DMS79 treated with DMSO at 0.1 percent for 48 hours (cell line): ENCODE measurements around the gene GTF2H3.

Experiments used
- DNase-seq: peaks from one replicate; lab custom pipeline; 2025; lab: John Stamatoyannopoulos, UW

The GTF2H3 gene

GRCh38 chr12:123645878-123646277, 12.2 kb downstream of the GTF2H3 start:
- DNase-seq, result no peak

GRCh38 chr12:123648401-123648800, 14.8 kb downstream of the GTF2H3 start:
- DNase-seq, result no peak

GRCh38 chr12:123654129-123654701, 20.6 kb downstream of the GTF2H3 start:
- no peak for DNase-seq

GRCh38 chr12:123655420-123655819, 21.8 kb downstream of the GTF2H3 start:
- DNase-seq, result no peak

GRCh38 chr12:123656392-123656791, 22.8 kb downstream of the GTF2H3 start:
- no peak for DNase-seq

- no peak for DNase-seq
Measured at GRCh38 chr12:123657211-123657610, 23.6 kb downstream of the GTF2H3 start.

DNA sequence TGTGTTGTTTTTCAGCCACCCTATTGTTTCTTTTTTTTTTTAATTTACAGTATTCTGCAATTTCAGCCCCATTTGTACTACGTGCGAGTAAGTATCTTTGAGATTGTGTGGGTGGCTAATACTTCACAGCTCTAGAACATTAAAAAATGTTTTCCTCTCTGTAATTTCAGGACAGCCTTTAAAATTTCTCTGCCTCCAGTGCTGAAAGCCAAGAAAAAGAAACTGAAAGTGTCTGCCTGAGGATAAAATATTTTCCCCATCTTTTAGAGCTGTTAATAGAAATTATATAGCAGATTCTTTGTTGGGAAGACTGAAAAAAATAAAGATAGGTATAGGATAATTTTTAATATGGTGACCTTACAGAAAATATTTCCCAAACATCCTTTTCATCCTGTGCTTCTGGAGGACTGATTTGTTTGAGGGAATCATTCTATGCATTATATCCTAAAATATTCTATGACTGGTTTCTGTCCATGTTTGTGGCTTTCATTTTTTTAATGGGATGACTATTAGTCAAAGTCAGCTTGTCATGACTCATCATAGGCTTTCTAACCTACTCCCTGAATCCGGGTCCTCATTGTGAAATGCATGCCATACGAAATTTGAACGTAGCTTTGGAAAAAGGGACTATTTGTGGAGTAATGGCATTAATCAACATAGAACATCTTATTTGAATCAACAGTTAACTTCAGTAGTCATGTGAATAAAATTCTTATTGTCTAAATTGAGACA, 26.5 kb downstream of the GTF2H3 start:
- DNase-seq, result no peak

DNA sequence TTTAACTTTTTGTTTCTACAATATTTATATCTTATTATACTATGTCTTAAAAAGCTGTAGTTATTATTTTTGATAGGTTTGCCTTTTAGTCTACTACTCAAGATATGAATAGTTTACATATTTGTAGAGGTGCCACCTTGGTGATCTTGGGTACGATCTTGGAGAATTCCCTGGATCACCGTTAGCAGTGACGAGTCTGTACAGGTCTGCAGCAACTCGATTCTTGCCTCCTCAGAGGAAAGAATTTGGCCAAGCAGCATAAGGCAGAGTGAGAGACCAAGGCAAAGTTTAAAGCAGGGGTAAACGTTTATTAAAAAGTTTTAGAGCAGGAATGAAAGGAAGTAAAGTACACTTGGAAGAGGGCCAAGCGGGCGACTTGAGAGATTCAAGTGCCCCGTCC, 34.1 kb downstream of the GTF2H3 start:
- DNase-seq, result no peak

GRCh38 chr12:123670882-123671728, 37.5 kb downstream of the GTF2H3 start, which contains the start of gene TCTN2:
TCTN2 (plus strand) TSS chr12:123671113; CDS start chr12:123671241, 128 bp downstream.
- DNase-seq, result peak; percentile 87

- peak; percentile 38 for DNase-seq
Measured at GRCh38 chr12:123671876-123672275, 38.2 kb downstream of the GTF2H3 start.

GRCh38 chr12:123675436-123675835, 41.8 kb downstream of the GTF2H3 start:
- no peak for DNase-seq

DNA sequence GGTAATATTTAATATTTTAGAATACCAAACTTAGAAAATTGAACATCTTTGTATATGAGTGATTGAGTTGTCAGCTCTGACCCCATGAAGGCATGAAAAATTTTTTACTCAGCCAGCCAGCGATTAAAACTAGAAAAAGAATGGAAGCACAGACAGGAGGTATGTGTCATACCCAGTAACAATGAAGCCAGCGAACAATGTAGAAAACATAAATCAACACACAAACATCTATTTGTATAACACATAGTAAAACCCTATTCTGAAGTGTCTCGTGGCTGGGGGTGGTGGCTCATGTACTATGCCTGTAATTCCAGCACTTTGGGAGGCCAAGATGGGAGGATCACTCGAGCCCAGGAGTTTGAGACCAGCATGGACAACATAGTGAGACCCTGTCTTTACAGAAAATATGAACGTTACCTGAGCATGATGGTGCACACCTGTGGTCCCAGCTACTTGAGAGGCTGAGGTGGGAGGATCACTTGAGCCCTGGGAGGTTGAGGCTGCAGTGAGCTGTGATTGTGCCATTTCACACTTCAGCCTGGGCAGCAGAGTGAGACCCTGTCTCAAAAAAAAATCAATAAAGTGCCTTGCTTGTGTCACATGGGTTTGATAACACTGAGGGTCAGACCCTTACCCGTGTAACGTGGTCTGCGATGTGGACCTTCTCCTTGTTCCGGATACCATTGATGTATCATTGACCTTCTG, 43.1 kb downstream of the GTF2H3 start:
- DNase-seq, result no peak

DNA sequence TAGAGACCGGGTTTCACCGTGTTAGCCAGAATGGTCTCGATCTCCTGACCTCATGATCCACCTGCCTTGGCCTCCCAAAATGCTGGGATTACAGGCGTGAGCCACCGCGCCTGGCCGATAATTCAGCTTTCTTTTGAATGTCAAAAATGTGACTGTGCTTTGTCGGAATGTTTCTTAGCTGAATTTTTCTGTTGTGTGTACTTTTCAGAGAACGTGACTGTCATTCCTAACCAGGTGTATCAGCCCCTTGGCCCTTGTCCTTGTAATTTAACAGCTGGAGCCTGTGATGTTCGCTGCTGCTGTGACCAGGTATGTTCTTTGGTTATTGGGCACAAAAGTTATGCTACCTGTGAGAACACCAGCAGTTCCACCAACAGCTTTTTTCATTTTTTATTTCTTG, 45.4 kb downstream of the GTF2H3 start:
- no peak for DNase-seq

DNA sequence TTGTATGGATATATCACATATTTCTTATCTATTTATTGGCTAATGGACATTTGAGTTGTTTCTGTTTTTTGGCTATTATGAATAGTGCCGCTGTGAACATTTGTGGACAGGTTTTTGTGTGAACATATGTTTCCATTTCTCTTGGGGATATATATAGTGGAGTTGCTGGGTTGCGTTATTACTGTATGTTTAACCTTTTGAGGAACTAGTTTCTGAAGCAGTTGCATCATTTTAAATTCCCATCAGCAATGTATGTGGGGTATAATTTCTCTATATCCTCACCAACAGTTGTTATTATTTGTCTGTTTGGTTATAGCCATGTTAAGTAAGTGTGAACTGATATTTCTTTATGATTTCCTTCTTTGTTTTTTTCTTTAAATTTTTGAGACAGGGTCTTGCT, 48.0 kb downstream of the GTF2H3 start:
- DNase-seq, result no peak

DNA sequence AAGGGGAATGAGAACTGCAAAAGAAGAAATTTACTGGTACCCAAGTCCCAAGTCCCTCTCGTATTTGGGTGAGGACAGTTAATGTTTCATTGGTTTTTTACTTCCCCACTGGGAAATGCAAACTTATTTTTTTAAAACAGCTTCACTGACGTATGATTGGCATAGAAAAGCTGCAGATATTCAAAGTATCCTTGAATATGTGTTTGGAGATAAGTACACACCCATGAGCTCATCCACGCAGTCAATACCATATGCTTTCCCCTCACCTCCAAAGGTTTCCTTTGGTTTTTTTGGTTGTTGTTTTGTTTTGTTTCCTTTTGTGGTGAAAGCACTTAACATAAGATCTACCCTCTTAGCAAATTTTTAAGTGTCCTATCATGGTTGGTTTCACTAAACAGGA, 50.3 kb downstream of the GTF2H3 start:
- DNase-seq, result no peak

- DNase-seq, result no peak
Measured at GRCh38 chr12:123686636-123687190, 53.1 kb downstream of the GTF2H3 start.

- DNase-seq, result no peak
Measured at GRCh38 chr12:123690191-123690840, 56.7 kb downstream of the GTF2H3 start.

DNA sequence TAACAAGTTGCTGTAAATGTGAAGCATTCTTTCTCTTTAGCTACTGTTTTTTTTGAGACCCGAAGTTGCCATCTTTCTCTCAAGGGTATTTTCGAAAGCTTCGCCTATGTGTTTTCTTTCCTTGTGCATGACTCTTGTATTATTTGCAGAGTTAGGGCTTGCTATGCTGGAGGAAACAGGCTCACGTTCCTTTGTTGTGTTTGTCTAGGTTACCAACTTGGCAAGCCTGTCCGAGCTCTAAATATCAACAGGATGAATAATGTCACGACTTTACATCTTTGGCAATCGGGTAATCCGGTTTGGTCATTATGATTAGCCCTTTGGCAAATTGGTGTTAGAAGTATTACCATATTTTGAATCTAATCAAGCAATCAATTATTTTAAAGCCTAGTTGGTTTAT, 62.6 kb downstream of the GTF2H3 start:
- no peak for DNase-seq

GRCh38 chr12:123696646-123697045, 63.0 kb downstream of the GTF2H3 start:
- no peak for DNase-seq

- DNase-seq, result peak; percentile 6
Measured at GRCh38 chr12:123705935-123706334, 72.3 kb downstream of the GTF2H3 start.

DNA sequence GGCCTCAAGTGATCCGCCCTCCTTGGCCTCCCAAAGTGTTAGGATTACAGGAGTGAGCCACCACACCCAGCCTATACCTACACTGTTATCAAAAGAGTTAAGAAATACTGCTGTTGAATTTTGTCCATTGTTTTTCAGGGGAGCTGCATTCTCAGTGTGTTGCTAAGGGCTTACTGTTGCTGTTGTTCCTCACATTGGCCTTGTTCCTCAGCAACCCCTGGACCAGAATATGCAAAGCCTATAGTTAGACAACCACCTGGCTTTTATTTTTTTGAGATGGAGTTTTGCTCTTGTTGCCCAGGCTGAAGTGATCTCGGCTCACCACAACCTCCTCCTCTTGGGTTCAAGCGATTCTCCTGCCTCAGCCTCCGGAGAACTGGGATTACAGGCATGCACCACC, 73.8 kb downstream of the GTF2H3 start:
- no peak for DNase-seq
